Measurements from ENCODE around the gene HIVEP3.
A peak's percentile ranks its signal among the peaks of the same experiment; 100 is the strongest.

Gene HIVEP3

GRCh38 chr1:41660570-41661427 lies 257.9 kb downstream of the HIVEP3 start:
- Histone ChIP-seq H3K9me3 (replicated peaks; ENCODE audit: insufficient read depth, low read length) (no peaks in the 10 kb centered on the region), H3K27ac (ENCODE audit: low read length) (no peak overlapping the region), H3K79me2 (ENCODE audit: low read length) (no peaks in the 10 kb centered on the region), H3K9ac (ENCODE audit: low read length) (peak overlapping the region; percentile 47; the same call in 1 of the 2 replicates), H3F3A (ENCODE audit: insufficient read depth, low read length) (no peaks in the 10 kb centered on the region), H3K4me2 (ENCODE audit: low read depth, low read length) (peak overlapping the region; percentile 99), H3K27me3 (replicated peaks; ENCODE audit: insufficient read depth, low read length) (0 out of 2 replicates have a peak, but pooled peaks cover 3% of the 10 kb centered on the region), H4K20me1 (ENCODE audit: insufficient read depth, low read length) (no peaks in the 10 kb centered on the region), H3K9me2 (replicated peaks; ENCODE audit: insufficient read depth, low read length) (no peaks in the 10 kb centered on the region), H3K4me1 (ENCODE audit: low read length) (peaks cover 16% of the 10 kb centered on the region), H3K4me3 (ENCODE audit: low read length) (peak overlapping the region; percentile 72), H2AFZ (ENCODE audit: low read length) (peak overlapping the region; percentile 87; the same call in 1 of the 2 replicates), H3K36me3 (replicated peaks; ENCODE audit: insufficient read depth, low read length) (no peaks in the 10 kb centered on the region)
- TF ChIP-seq EZH2phosphoT487 (IDR thresholded peaks at IDR 0.05; ENCODE audit: low read length) = no peak
- no peak for TF ChIP-seq EZH2 (optimal IDR thresholded peaks at IDR 0.05; ENCODE audit: low read depth, low read length)
- no peak for TF ChIP-seq CTCF (IDR thresholded peaks at IDR 0.05; ENCODE audit: low read length)
- DNase-seq = no peak

GRCh38 chr1:41659903-41660302 lies 258.8 kb downstream of the HIVEP3 start:
- Histone ChIP-seq H4K20me1 (ENCODE audit: insufficient read depth, low read length) (no peaks in the 10 kb centered on the region), H3K9ac (ENCODE audit: low read length) (no peak overlapping the region), H3K36me3 (replicated peaks; ENCODE audit: insufficient read depth, low read length) (no peaks in the 10 kb centered on the region), H3K9me2 (replicated peaks; ENCODE audit: insufficient read depth, low read length) (no peaks in the 10 kb centered on the region), H3K9me3 (replicated peaks; ENCODE audit: insufficient read depth, low read length) (no peaks in the 10 kb centered on the region), H3K27me3 (replicated peaks; ENCODE audit: insufficient read depth, low read length) (0 out of 2 replicates have a peak, but pooled peaks cover 3% of the 10 kb centered on the region), H3K4me3 (ENCODE audit: low read length) (no peak overlapping the region), H3K79me2 (ENCODE audit: low read length) (no peaks in the 10 kb centered on the region), H3K4me1 (ENCODE audit: low read length) (peaks cover 9% of the 10 kb centered on the region), H2AFZ (ENCODE audit: low read length) (no peak overlapping the region), H3K27ac (ENCODE audit: low read length) (no peak overlapping the region), H3F3A (ENCODE audit: insufficient read depth, low read length) (no peaks in the 10 kb centered on the region), H3K4me2 (ENCODE audit: low read depth, low read length) (no peak overlapping the region)
- no peak for TF ChIP-seq CTCF (IDR thresholded peaks at IDR 0.05; ENCODE audit: low read length)
- no peak for TF ChIP-seq EZH2 (optimal IDR thresholded peaks at IDR 0.05; ENCODE audit: low read depth, low read length)
- TF ChIP-seq EZH2phosphoT487 (IDR thresholded peaks at IDR 0.05; ENCODE audit: low read length) = no peak
- no peak for DNase-seq

GRCh38 chr1:41659159-41659495 lies 259.6 kb downstream of the HIVEP3 start:
- H3K36me3 ChIP-seq (replicated peaks; ENCODE audit: insufficient read depth, low read length) = no peaks in the 10 kb centered on the region
- H3K79me2 ChIP-seq (ENCODE audit: low read length) = no peaks in the 10 kb centered on the region
- no peaks in the 10 kb centered on the region for H4K20me1 ChIP-seq (ENCODE audit: insufficient read depth, low read length)
- no peaks in the 10 kb centered on the region for H3F3A ChIP-seq (ENCODE audit: insufficient read depth, low read length)
- H3K27ac ChIP-seq (ENCODE audit: low read length) = no peak overlapping the region
- no peak for TF ChIP-seq CTCF (IDR thresholded peaks at IDR 0.05; ENCODE audit: low read length)
- no peak for TF ChIP-seq EZH2phosphoT487 (IDR thresholded peaks at IDR 0.05; ENCODE audit: low read length)
- TF ChIP-seq EZH2 (optimal IDR thresholded peaks at IDR 0.05; ENCODE audit: low read depth, low read length) = no peak
- H3K4me1 ChIP-seq (ENCODE audit: low read length) = peaks cover 8% of the 10 kb centered on the region; the same call in 1 of the 2 replicates
- no peak overlapping the region for H2AFZ ChIP-seq (ENCODE audit: low read length)
- no peak overlapping the region for H3K4me2 ChIP-seq (ENCODE audit: low read depth, low read length)
- H3K9me3 ChIP-seq (replicated peaks; ENCODE audit: insufficient read depth, low read length) = no peaks in the 10 kb centered on the region
- no peak overlapping the region for H3K9ac ChIP-seq (ENCODE audit: low read length)
- DNase-seq = no peak
- H3K4me3 ChIP-seq (ENCODE audit: low read length) = no peak overlapping the region
- H3K27me3 ChIP-seq (replicated peaks; ENCODE audit: insufficient read depth, low read length) = 0 out of 2 replicates have a peak, but pooled peaks cover 3% of the 10 kb centered on the region
- H3K9me2 ChIP-seq (replicated peaks; ENCODE audit: insufficient read depth, low read length) = no peaks in the 10 kb centered on the region
